HuH-7.5 (cell line): ENCODE data around the gene SMYD3.
A peak's percentile ranks its signal among the peaks of the same experiment; 100 is the strongest.

ENCODE experiments used
- DNase-seq: peaks from one replicate; pipeline ENCODE4 v3.0.0; 2011; ENCODE audit warnings: low spot score

The SMYD3 gene

DNA sequence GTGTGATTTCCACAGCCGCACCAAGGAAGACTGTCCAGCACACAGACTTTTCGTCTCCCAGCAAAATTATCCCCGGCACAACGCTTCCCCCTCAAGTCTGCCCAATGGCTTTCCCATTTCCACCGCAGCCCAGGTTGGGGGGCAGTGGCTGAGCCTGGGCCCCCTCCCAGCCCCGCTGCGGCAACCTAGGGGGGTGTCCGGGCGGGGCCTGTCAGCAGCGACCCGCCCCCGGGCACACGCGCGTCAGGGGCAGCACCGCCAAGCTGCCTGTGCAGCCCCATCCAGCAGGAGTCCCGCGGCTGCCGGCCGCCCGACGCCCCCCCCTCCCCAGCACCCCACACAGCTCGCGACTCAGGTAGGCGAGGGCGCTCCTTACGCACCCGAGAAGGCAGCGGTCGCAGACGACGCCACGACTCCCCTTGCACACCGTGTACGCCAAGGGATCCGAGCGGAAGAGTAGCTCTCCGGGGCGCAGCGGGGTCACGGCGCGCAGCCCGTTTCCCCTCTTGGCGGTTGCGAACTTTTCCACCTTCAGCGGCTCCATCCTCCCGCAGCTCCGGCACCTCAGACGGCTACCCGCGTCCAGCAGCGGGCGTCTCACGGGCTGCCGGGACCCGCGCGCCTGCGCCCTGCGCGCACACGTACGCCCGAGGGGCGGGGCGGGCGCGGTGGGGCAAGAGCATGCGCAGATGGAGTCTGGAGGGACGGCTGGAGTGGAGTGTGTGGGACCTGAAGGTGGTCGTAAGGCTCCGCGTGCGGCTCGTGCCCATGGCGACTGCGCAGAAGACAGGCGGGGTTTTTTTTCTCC is at the start of gene SMYD3:
Gene SMYD3 (minus strand): TSS at position 606 of the 808 bp plus-strand sequence.
- peak; percentile 90 for DNase-seq

DNA sequence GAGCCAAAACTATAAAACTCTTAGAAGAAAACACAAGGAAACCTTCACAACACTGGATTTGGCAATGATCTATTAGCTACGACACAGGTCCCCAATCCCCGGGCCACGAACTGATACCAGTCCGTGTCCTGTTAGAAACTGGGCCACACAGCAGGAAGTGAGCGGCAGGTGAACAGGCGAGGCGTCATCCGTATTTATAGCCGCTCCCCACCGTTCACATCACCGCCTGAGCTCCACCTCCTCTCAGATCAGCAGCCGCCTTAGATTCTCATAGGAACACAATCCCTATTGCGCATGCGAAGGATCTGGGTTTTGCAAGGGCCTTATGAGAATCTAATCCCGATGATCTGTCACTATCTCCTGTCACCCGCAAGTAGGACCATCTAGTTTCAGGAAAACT is 47.1 kb upstream of the SMYD3 start:
- no peak for DNase-seq

DNA sequence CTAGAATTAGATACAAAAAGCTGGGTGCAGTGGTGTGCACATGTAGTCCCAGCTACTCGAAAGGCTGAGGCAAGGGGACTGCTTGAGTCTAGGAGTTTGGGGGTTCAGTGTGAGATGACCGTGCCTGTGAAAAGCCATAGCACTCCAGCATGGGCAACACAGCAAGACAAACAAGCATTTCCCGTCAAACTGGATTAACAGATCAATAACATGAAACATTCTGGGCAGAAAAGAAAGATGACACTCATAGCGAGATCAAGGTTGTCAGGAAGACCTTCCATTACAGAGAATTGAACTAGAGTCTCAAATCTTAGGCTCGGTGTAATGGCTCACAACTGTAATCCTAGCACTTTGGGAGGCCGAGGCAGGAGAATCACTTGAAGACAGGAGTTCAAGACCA is 45.0 kb upstream of the SMYD3 start:
- DNase-seq = no peak

DNA sequence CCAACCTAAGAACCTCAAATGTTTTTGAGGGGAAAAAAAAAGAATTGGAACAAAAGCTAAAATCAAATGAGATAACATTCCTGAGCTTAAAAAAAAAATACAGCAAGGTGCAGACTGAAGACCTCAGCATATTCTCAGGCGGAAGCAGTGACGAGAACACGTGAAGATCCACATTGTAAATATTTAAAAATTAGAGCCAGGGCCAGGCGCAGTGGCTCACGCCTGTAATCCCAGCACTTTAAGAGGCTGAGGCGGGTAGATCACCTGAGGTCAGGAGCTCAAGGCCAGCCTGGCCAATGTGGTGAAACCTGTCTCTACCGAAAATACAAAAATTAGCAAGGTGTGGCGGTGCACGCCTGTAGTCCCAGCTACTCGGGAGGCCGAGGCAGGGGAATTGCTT is 43.3 kb upstream of the SMYD3 start:
- no peak for DNase-seq

DNA sequence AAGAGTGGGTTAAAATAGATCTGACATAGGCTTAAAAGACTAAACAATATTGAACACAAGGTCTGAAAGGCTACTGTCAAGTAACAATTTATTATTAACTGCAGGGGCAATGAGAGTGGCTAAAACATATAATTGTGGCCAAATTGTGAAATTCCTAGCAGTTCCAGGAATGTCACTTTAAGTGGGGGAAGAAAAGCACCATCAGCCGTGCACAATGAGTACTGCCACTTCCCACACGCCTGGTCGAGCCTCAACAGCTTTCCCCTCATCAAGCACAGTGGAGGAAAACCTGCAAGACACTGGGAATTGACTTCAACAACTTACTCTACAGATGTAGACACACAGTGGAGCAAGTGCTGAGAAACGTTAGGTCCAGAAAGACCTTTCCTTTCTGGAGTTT is 42.6 kb upstream of the SMYD3 start:
- no peak for DNase-seq

DNA sequence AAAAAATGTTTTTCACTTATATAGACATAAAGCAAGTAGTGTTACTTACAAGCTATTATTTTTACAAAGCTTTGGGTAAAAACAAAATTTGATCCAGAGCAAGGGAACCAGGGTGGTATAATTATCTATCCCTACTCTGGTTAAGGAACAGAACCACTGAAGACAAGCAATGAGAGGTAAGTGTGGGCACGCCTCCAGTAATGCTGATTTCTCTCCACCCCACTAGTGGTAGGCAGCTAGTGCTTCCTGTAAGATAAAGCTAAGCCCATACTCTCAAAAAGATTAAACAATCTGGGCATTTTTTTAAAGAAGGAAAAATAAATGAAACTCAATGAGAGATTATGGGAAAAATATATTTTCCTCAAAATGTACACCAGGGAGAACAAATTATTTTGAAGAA is 36.9 kb upstream of the SMYD3 start:
- no peak for DNase-seq

DNA sequence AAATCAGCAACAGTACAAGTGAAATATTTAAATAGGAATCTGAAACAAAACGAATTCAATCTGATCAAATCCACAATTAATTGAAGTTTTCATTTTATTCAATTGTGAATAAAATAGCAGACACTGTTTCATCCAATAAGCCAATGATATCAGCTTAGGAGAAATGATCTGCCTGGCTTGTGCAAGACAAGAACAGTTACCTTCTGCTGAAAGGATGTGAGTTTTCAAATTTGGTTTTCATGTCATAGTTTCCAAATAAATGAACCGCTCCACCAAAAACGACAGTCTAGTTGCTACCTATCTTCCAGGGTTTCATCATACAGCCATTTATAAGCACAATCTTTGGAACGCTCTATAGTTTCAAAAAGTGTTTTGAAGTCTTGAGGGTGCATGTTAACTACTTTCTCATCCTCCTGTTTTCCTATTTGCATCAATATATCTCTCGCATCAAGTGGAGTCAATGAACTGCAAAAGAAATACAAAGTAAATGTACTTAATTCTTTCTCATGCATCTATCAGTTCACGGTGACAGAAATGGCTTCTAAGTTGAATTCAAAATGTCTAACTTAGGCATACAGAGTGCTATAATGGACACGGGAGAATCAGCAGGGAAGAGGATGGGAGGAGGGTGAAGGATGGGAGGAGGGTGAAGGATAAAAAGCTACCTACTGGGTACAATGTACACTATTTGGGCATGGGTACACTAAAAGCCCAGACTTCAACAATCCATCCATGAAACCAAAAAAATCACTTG is 33.8 kb upstream of the SMYD3 start:
- no peak for DNase-seq

DNA sequence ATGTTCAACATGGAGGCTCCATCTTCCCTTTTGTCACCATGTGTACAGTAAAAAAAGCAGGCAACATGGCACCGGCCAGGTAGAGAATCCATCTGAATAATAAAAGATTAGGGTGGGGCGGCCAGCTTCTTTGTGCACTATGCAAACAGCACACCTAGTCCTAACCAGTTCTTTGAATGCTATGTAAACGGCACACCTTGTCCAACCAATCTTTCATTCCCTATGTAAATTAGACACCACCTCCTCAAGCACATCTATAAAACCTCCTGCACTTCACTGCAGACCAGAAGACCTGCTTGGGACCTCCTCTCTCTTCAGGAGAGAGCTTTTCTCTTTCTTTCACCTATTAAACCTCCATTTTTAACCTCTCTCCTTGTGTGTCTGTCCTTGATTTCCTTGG is 30.8 kb upstream of the SMYD3 start:
- DNase-seq = no peak

DNA sequence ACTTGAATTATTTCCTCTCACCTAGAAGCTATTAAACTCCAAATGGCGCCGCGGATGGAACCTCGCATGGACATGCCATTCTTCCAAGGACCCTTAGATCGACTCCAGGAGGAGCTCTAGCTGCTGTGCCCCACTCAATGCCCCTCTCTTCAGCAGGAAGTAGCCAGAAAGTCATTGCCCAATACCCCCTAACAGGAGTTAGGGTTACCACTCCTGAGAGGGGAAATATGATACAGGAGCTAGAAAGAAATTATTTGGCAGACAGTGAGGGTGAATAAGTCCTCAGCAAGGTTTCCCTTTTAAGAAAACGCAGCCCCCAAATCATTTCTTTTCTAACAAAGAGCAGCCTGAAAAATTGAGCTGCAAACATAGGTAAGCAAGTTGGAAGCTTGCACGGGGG is 30.4 kb upstream of the SMYD3 start:
- no peak for DNase-seq

DNA sequence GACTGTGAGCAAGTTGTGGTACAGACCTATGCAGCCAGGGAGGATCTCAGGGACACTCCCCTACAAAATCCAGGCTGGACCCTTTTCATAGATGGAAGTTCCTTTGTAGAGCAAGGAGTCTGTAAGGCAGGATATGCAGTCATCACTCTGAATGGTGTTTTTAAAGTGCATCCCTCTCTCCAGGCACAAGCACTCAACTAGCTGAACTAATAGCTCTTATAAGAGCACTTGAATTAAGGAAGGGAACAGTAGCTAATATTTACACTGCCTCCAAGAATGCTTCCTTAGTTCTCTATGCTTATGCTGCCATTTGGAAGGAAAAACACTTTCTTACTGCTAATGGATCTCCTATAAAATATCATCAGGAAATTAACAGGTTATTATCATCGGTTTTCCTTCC is 27.0 kb upstream of the SMYD3 start:
- DNase-seq = no peak

DNA sequence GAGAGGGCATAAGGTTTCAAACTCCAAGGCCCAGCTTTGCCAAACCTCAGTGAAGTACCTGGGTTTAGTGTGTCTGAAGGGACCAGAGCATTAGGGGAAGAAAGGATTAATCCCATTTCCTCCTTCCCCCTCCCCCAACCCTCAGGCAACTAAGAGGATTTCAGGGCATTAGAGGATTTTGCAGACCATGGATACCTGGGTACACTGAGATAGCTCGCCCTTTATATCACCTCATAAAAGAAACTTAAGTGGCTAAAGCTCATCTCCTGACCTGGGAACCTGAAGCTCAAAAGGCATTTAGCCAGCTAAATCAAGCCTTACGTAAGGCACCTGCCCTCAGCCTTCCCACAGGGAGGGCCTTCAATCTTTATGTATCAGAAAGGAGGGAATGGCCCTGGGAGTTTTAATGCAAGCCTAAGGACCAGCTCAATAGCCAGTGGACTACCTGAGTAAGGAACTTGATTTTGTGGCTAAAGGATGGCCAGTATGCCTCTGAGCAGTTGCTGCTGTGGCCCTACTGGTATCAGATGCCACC is 26.4 kb upstream of the SMYD3 start:
- DNase-seq = no peak

DNA sequence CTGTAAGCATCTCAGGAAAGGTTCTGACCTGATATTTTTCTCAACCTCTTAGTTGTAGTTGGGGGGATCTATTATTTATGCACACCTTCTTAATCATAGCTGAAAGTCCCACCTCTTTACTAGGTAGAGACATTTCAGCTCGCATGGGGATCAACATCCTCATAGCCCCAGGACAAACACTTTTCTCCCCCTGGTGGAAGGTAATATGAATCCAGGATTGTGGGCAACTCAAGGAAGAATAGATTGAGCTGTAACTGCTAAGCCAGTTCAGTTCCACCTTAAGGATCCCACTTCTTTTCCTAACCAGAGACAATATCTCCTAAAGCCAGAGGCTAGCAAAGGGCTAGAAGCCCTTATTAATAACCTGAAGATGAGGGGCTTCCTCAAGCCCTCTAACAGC is 25.4 kb upstream of the SMYD3 start:
- no peak for DNase-seq

DNA sequence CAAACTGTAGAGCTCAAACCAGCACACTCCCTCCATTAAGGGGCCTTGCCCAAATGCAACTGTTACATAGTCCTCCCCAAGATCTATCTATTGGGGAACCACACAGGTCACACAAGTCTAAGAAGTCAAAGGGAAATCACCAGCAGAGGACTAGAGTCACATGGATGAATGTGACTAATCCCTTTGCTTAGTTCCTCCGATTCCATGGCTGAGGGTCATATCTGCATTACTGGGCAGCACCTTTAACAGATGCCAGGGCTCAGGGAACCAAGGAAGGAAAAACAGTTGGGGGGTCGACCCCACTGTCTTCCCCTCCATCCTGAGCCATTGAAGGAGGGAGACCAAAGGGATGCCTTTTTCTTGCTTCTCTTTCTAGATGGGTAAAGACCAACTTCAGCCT is 23.4 kb upstream of the SMYD3 start:
- DNase-seq = no peak

DNA sequence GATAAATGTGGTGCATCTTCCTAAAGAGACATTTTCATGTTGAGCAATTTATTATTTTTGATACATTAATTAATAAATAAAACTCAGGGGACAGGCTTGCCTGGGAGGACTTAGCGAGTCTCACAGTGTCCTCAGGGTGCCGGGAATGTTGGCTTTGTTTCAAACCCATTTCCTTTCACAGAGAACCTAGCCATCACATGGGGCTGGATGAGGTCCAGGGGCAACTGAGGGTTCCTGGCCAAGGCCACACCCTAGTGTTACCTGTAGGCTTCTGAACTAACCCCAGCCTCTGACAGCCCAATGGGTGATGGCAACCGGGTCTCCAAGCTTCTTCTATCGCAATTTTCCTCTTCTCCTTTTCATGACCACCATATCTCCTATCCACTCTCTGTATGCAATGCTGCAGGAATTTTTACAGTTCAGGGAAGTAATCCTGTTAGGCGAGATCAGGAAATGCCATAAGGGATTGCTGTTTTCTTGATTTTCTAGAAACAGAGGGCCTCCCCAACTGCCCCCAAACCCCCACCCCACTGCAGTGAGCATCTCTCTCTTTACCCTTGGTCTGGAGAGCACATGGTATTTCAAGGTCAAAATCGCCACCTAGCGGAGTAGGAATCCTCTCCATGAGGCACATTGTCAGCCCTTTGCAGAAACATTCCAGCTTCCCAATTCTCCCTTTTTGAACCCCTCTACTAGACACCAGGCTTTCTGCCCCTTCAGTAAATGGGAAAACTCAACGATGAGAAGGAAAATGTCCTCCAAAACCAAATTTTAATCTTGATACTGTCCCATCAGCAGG is 22.1 kb upstream of the SMYD3 start:
- DNase-seq = no peak

DNA sequence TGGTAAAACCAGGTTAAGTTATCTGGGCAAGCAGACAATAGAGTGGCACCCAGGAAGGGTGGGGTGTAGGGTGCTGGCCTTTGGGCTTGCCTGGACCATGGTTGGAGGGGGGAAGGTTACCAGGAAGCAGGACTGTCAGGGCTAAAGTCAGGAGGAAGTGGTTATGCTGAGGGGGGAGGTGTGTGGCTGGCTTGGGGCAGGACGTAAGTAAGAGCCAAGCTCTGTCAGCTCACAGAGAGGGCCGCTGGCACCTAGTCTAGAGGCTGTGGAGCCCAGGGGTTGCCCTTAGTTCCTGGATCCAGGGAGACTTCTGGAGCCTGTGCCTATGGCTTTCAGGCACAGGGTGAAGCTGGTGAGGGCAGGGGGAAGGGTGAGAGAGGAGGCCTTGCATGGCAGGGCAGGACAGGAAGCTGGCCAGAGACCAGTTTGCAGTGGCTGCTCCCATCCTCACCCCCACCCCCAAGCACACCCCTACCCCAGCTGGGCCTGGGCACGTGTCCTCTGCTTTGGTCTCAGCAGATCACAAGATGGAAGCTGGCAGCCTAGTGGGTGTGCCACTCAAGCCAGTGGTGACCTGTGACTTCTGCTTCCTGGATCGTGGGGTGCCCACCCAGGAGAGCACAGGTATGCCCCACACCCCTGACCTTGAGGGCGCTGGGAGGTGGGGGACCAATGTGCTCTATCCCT is 20.5 kb upstream of the SMYD3 start:
- DNase-seq = no peak

DNA sequence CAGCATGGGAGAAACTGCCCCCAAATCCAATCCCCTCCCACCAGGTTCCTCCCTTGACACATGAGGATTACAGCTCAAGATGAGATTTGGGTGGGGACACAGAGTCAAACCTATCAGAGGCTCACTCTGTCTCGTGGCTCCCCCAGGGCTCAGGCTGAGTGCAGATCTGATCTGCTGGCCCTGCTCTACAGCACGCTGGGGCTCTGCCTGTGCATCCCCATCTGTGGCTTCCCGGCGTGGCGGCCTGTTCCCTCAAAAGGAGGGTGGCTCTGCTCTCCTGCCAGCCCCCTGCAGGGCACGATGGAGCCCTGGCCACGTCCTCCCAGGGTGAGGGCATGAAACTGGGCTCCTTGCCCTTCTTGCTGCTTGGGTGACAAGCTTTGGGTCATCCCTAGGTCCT is 19.8 kb upstream of the SMYD3 start:
- DNase-seq = no peak

DNA sequence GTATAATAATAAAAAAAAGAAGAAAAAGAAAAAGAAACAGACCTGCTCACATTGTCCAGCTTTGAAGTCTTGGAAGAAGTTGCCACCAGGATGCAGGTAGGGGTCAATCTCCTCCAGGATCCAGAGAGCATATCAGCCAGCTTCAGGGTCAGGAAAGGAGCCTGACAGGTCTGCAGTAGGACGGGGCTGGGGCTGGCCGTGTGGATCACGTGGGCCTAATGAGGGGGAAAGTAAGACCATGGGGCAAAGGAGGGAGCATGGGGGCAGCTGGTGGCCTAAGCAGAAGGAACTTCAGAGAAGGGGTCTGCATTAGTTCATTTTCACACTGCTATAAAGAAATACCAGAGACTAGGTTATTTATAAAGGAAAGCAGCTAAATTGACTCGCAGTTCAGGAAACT is 19.3 kb upstream of the SMYD3 start:
- DNase-seq = no peak

DNA sequence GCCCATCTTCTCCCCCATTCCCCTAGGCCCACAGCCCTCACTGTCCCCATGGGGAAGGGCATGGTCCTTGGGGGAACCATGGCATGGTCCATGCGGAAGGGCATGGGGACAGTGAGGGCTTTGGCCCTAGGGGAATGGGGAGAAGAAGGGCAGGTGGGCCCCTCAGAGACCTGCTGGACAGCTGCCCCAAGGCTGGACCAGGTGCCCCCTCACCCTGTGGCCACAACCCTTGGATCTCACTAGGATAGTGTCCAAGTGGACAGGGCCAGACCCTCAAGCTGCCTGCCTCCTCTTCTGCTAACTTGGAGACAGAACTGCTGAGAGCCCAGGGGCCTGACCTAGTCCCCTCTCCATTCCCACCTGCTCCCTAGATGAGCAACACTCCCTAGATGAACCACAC is 12.4 kb upstream of the SMYD3 start:
- DNase-seq = no peak

DNA sequence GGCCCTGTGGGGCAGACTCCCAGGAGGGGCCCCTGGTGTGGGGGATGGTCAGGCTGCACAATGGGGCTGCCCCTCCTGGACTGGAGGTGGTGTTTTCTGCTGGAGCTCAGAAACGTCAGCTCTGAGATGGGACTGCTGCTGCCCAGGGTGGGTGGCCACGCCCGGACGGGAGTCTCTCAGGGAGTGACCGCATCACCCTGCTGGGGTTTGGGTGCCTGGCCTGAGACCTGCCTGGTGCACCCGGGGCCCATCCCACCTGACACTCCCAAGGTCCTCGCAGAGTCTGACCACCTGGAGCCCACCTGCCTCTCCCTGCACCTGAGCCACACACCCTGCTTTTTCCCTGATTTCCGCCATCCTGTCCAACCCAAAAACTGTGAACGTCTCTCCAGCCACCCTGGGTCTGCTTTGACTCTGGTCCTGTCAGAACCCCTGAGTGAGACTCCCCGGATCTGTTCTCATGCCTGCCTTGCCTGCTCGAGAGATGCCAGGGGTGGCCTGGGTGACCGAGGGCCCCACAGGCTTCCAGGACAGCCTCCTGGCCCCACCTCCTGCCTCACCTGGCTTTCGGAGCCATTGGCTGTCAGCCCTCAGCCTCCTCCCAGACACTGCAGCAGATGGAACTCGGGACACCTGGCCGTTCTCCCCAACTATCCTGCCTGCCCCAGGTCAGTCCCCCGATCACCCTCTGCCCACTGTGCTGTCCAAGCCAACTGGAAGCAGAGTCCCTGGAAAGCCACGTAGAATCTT is 11.6 kb upstream of the SMYD3 start:
- DNase-seq = no peak

DNA sequence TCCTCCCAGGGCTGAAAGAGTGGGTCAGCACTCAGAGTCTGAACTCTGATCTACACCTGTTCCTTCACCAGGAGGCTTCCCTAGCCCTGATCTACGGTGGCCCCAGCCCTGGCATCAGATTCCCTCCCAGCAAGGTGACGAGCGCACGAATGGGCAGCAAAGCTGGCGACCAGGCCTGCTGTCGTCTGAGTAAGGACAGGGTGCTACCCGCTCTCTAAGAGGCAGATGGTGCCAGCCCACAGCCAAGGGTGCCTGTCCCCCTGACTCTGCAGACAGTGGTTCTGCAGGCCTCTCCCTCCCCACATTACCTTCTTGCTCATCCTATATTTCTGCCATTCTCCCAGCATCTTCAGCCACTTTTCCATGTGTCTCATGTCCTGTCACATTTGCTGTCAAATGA is 10.3 kb upstream of the SMYD3 start:
- no peak for DNase-seq

DNA sequence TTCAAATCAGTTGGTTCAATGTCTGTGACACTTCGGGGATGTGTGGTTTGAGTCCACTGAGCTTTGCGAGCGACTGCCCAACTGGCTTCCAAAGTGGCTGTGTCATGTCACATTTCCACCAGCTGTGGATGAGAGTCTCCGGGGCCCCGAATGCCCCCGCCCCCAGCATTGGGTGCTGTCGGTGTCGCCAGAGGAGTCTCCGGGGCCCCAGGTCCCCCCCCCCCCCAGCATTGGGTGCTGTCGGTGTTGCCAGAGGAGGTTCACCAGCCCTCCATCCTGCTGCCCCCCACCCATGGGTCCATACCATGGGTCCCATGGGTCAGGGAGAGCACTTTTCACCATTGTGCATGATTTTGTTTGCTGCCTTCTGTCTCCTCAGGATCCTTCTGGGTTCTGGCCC is 9.0 kb upstream of the SMYD3 start:
- no peak for DNase-seq
